ENCODE results near the gene ACTA2. TPM values are rescaled to one million over a fixed set of nuclear protein-coding genes. Genes with fewer than 3 reads are reported as not detected.

Gene ACTA2
- total RNA-seq, 4 donors from 2014 or later: 64.6 to 1,343 (median 285) TPM

GRCh38 chr10:88906921-88907320 lies 45.7 kb downstream of the ACTA2 start:
- intact Hi-C loops (cut with DNase I): no loop called here
- no peak overlapping the region for H3K4me3 ChIP-seq
- no peaks in the 10 kb centered on the region for H3K9me3 ChIP-seq
- H3K27ac ChIP-seq: no peak overlapping the region
- no peaks in the 10 kb centered on the region for H3K27me3 ChIP-seq
- 75 to 80% methylated on average over 1 of the region's 1 CpG for WGBS, 2 donors
- DNase-seq: no peak
- TF ChIP-seq, protein P1, sequence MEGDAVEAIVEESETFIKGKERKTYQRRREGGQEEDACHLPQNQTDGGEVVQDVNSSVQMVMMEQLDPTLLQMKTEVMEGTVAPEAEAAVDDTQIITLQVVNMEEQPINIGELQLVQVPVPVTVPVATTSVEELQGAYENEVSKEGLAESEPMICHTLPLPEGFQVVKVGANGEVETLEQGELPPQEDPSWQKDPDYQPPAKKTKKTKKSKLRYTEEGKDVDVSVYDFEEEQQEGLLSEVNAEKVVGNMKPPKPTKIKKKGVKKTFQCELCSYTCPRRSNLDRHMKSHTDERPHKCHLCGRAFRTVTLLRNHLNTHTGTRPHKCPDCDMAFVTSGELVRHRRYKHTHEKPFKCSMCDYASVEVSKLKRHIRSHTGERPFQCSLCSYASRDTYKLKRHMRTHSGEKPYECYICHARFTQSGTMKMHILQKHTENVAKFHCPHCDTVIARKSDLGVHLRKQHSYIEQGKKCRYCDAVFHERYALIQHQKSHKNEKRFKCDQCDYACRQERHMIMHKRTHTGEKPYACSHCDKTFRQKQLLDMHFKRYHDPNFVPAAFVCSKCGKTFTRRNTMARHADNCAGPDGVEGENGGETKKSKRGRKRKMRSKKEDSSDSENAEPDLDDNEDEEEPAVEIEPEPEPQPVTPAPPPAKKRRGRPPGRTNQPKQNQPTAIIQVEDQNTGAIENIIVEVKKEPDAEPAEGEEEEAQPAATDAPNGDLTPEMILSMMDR (IDR thresholded peaks at IDR 0.05): no peak
- TF ChIP-seq POLR2A (IDR thresholded peaks at IDR 0.05): no peak
- H3K36me3 ChIP-seq: peaks cover 0 to 62% (median 0%) of the 10 kb centered on the region in 3 donors
- H3K4me1 ChIP-seq: peaks cover 0 to 6% (median 0%) of the 10 kb centered on the region in 3 donors

- Histone ChIP-seq H3K27me3 (no peaks in the 10 kb centered on the region), H3K4me1 (peaks cover 0 to 32% (median 12%) of the 10 kb centered on the region in 3 donors), H3K9me3 (no peaks in the 10 kb centered on the region), H3K36me3 (peaks cover 0 to 54% (median 0%) of the 10 kb centered on the region in 3 donors), H3K27ac (no peak overlapping the region), H3K4me3 (no peak overlapping the region)
- WGBS, 2 donors: 95 to 96% methylated on average over 3 of the region's 3 CpGs
- DNase-seq: no peak
- TF ChIP-seq POLR2A (IDR thresholded peaks at IDR 0.05): no peak
- TF ChIP-seq, protein P1 (IDR thresholded peaks at IDR 0.05): no peak
- intact Hi-C loops (cut with DNase I): no loop called here
Observed at GRCh38 chr10:88903715-88904114, 48.9 kb downstream of the ACTA2 start.

DNA sequence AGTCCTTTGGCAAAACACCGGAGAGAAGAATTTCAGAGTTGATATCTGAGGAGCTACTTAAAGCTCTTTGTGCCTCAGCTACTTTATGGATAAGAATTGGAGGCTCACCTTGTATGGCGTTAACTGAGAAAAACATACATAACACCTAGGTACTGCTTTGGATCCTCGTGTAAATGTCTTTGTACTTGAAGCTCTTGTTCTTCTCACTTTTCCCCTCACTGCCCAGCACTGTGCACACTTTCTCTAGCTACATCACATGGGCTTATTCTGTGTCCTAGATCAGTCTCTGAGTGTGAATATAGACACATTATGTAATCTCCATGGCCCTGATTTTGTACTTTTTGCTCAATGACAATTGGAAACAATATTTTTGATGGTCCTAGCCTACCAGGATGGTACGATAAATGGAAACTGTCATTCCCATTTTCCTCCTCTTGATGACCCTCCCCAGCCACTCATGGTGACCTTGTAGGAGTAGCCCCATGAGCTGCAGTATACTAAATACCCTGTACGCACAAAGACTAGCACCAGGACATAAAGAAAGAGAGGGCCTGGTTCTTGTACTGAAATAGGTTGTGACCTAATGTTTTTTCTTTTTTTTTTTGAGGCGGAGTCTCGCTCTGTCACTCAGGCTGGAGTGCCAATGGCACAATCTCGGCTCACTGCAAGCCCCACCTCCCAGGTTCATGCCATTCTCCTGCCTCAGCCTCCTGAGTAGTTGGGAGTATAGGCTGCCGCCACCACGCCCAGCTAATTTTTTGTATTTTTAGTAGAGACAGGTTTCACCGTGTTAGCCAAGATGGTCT lies 50.4 kb downstream of the ACTA2 start:
- TF ChIP-seq, protein P1 (IDR thresholded peaks at IDR 0.05): no peak
- no peak for TF ChIP-seq POLR2A (IDR thresholded peaks at IDR 0.05)
- no peak for DNase-seq
- intact Hi-C loops (cut with DNase I): no loop called here
- peaks cover 0 to 40% (median 22%) of the 10 kb centered on the region in 3 donors for H3K4me1 ChIP-seq
- H3K4me3 ChIP-seq: no peak overlapping the region
- H3K27me3 ChIP-seq: no peaks in the 10 kb centered on the region
- no peaks in the 10 kb centered on the region for H3K9me3 ChIP-seq
- H3K27ac ChIP-seq: peak overlapping the region in 1 of 4 donors; percentile 1
- peaks cover 0 to 54% (median 0%) of the 10 kb centered on the region in 3 donors for H3K36me3 ChIP-seq
- 83 to 93% methylated on average over 11 of the region's 11 CpGs for WGBS, 2 donors

DNA sequence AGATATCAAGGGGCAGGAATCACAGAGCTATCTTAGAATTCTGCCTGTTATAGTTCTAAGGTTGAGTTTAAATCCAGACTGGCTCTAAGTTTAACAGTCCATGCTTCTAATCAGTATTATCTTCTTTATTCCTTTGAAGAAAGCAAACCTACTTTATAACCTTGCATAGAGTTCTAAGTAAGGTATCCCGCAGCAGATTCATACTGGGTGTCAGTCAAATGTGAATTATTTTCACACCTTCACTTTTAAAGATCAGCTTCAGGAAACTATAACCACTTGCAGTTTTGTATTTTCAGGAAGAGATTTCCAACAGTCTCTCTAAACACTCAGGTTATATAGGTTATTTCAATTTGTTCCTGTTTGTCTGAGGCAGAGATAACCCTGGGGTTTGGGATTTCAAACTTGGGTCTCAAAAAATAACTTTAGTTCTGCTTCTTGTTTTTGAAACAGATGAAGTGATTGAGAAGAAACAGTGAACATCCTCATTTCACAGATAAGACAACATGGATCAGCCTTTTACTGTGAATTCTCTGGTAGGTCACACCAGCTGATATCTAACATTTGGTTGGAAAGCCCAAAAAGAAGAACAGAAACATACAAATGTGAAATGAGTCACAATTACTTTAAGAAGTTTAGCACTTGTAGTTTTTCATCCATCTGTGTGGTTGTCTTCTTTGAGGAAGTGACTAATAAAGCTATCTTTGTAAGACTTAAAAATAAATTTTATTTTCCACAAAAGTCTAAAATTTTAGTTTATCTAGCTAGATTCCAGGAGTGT lies 51.2 kb downstream of the ACTA2 start:
- WGBS, 2 donors: 79 to 95% methylated on average over 1 of the region's 1 CpG
- Histone ChIP-seq H3K36me3 (peaks cover 0 to 46% (median 0%) of the 10 kb centered on the region in 3 donors), H3K4me1 (peaks cover 0 to 48% (median 24%) of the 10 kb centered on the region in 3 donors), H3K27ac (peak overlapping the region in 2 of 4 donors; percentile 1 to 25), H3K4me3 (no peak overlapping the region), H3K27me3 (no peaks in the 10 kb centered on the region), H3K9me3 (no peaks in the 10 kb centered on the region)
- TF ChIP-seq, protein P1 (IDR thresholded peaks at IDR 0.05): no peak
- no peak for TF ChIP-seq POLR2A (IDR thresholded peaks at IDR 0.05)
- DNase-seq: no peak
- intact Hi-C loops (cut with DNase I): no loop called here

DNA sequence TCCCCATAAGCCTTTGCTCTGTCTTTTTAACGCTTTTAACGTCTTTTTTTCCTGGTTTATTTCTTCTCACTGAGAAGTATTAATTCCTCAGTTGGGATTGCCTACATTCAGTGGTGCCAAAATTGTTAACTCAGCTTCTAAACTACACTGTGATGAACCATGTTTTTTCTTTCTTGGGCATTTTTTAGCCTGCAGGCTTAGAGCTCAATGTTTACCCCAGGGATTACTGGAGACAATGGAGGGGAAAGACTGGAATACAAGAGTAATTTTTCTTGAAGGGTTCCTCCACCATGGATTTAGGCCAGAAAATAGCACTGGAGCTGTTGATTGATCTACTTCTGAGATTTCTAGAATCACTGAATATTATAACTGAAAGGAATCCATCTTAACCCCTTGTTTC lies 52.7 kb downstream of the ACTA2 start:
- Histone ChIP-seq H3K4me1 (peaks cover 0 to 51% (median 27%) of the 10 kb centered on the region in 3 donors), H3K4me3 (no peak overlapping the region), H3K9me3 (no peaks in the 10 kb centered on the region), H3K36me3 (peaks cover 0 to 31% (median 0%) of the 10 kb centered on the region in 3 donors), H3K27ac (peak overlapping the region in 3 of 4 donors; percentile 14 to 72 (median 58)), H3K27me3 (no peaks in the 10 kb centered on the region)
- 31% methylated on average over 2 of the region's 2 CpGs for WGBS, 2 donors
- no peak for TF ChIP-seq POLR2A (IDR thresholded peaks at IDR 0.05)
- TF ChIP-seq, protein P1 (IDR thresholded peaks at IDR 0.05): no peak
- intact Hi-C loops (cut with DNase I): no loop called here
- no peak for DNase-seq
